ENCODE results near the gene PSMD9. TPM values are rescaled to one million over a fixed set of nuclear protein-coding genes. Genes with fewer than 3 reads are reported as not detected.

Gene PSMD9
- total RNA-seq, 1 experiment from 2014 or later: 36.2 TPM

DNA sequence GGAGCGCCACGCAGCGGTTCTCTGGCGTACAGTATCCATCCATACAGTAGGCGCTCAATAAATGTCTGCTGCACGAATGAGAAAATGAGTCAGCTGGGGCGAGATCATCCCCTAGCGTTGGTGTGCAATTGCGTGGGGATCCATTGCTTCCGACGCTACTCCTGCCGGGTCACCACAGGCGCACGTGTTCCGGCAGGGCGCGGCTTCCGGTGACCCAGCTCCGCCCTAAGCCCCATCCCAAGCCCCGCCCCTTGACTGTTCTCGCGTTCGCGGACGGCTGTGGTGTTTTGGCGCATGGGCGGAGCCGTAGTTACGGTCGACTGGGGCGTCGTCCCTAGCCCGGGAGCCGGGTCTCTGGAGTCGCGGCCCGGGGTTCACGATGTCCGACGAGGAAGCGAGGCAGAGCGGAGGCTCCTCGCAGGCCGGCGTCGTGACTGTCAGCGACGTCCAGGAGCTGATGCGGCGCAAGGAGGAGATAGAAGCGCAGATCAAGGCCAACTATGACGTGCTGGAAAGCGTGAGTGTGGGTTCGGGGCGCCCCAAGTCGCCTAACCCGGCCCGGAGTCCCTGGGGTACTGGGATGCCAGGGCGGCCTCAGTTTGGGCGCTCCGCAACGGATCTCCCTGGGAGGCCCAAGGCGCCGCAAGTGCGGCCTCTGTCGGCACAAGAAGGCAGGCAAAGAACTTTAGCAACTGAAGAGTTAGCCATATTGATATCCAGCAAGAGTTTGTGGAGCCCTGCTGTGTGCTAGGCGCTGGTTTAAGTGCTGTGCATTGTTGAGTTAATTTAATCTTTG lies at the start of gene PSMD9 (continued):
- TF ChIP-seq, protein P1, sequence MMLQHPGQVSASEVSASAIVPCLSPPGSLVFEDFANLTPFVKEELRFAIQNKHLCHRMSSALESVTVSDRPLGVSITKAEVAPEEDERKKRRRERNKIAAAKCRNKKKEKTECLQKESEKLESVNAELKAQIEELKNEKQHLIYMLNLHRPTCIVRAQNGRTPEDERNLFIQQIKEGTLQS (CRISPR knock-in tag; conservative IDR thresholded peaks at IDR 0.05): no peak
- TF ChIP-seq HMGA2 (CRISPR knock-in tag; IDR thresholded peaks at IDR 0.05): no peak
- TF ChIP-seq NR3C1 (CRISPR knock-in tag; conservative IDR thresholded peaks at IDR 0.05; ENCODE audit: low read depth): no peak
- TF ChIP-seq ZBTB21 (CRISPR knock-in tag; IDR thresholded peaks at IDR 0.05; ENCODE audit: borderline replicate concordance): peak; percentile 83; the same call in 1 of the 2 replicates
- TF ChIP-seq, protein P2, sequence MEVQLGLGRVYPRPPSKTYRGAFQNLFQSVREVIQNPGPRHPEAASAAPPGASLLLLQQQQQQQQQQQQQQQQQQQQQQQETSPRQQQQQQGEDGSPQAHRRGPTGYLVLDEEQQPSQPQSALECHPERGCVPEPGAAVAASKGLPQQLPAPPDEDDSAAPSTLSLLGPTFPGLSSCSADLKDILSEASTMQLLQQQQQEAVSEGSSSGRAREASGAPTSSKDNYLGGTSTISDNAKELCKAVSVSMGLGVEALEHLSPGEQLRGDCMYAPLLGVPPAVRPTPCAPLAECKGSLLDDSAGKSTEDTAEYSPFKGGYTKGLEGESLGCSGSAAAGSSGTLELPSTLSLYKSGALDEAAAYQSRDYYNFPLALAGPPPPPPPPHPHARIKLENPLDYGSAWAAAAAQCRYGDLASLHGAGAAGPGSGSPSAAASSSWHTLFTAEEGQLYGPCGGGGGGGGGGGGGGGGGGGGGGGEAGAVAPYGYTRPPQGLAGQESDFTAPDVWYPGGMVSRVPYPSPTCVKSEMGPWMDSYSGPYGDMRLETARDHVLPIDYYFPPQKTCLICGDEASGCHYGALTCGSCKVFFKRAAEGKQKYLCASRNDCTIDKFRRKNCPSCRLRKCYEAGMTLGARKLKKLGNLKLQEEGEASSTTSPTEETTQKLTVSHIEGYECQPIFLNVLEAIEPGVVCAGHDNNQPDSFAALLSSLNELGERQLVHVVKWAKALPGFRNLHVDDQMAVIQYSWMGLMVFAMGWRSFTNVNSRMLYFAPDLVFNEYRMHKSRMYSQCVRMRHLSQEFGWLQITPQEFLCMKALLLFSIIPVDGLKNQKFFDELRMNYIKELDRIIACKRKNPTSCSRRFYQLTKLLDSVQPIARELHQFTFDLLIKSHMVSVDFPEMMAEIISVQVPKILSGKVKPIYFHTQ (CRISPR knock-in tag; IDR thresholded peaks at IDR 0.05): no peak
- TF ChIP-seq JUN (CRISPR knock-in tag; IDR thresholded peaks at IDR 0.05): peak; percentile 89
- TF ChIP-seq, protein P3, sequence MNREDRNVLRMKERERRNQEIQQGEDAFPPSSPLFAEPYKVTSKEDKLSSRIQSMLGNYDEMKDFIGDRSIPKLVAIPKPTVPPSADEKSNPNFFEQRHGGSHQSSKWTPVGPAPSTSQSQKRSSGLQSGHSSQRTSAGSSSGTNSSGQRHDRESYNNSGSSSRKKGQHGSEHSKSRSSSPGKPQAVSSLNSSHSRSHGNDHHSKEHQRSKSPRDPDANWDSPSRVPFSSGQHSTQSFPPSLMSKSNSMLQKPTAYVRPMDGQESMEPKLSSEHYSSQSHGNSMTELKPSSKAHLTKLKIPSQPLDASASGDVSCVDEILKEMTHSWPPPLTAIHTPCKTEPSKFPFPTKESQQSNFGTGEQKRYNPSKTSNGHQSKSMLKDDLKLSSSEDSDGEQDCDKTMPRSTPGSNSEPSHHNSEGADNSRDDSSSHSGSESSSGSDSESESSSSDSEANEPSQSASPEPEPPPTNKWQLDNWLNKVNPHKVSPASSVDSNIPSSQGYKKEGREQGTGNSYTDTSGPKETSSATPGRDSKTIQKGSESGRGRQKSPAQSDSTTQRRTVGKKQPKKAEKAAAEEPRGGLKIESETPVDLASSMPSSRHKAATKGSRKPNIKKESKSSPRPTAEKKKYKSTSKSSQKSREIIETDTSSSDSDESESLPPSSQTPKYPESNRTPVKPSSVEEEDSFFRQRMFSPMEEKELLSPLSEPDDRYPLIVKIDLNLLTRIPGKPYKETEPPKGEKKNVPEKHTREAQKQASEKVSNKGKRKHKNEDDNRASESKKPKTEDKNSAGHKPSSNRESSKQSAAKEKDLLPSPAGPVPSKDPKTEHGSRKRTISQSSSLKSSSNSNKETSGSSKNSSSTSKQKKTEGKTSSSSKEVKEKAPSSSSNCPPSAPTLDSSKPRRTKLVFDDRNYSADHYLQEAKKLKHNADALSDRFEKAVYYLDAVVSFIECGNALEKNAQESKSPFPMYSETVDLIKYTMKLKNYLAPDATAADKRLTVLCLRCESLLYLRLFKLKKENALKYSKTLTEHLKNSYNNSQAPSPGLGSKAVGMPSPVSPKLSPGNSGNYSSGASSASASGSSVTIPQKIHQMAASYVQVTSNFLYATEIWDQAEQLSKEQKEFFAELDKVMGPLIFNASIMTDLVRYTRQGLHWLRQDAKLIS (CRISPR knock-in tag; IDR thresholded peaks at IDR 0.05; ENCODE audit: borderline replicate concordance): no peak
- peak; percentile 92 for TF ChIP-seq ZNF232 (CRISPR knock-in tag; IDR thresholded peaks at IDR 0.05)
- TF ChIP-seq, protein P4, sequence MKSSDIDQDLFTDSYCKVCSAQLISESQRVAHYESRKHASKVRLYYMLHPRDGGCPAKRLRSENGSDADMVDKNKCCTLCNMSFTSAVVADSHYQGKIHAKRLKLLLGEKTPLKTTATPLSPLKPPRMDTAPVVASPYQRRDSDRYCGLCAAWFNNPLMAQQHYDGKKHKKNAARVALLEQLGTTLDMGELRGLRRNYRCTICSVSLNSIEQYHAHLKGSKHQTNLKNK (CRISPR knock-in tag; IDR thresholded peaks at IDR 0.05): no peak
- no peak for TF ChIP-seq NFATC4 (CRISPR knock-in tag; IDR thresholded peaks at IDR 0.05)
- peak; percentile 85 for TF ChIP-seq ESRRA (CRISPR knock-in tag; IDR thresholded peaks at IDR 0.05; ENCODE audit: borderline replicate concordance)
- TF ChIP-seq, protein P5, sequence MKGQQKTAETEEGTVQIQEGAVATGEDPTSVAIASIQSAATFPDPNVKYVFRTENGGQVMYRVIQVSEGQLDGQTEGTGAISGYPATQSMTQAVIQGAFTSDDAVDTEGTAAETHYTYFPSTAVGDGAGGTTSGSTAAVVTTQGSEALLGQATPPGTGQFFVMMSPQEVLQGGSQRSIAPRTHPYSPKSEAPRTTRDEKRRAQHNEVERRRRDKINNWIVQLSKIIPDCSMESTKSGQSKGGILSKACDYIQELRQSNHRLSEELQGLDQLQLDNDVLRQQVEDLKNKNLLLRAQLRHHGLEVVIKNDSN (CRISPR knock-in tag; IDR thresholded peaks at IDR 0.05): peak; percentile 96

DNA sequence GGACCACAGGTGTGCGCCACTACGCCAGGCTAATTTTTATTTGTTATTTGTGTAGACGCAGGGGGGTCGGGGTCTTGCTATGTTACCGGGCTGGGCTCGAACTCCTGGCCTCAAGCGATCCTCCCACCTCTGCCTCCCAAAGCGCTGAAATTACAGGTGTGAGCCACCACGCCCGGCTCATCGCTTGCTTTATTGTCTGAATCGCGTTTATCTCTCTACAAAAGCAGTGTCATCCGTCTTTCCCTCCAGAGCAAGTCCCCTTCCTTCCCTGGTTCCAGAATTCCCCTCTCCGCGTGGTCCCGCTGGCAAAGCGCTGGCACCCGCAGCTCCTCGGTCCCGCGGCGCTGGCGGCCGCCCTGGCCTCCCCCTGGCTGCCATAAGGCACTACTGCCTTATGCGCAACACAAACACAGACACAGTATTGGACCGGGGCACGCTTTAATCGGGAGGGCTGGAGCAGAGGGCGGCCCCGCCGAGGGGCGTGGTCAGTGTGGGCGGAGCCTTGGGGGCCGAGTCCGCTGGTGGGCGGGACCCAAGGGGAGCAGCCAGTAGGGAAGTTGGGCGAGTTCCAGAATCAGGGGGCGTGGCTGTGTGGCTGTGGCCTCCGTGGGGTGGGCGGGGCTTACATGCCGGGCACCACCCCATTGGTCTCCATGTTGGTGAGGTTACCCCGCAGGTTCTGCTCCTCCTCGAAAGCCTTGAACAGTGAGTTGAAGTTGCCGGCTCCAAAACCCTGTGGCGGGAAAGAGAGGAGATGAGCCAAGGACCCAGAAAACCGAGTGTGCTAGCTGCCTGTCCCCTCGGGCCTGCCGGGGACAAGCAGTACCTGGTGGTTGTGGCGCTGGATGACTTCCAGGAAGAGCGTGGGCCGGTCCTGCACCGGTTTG lies 49.2 kb upstream of the PSMD9 start:
- ChIA-PET POLR2A (interaction anchor here (0.6 kb wide), 1 partner anchor 17 kb away, joined by 3 read pairs; no protein-coding TSS in a partner anchor), CTCF (interaction anchor here (0.6 to 5.7 kb wide), 13 partner anchors 14 to 1839 kb away, joined by 3 to 73 read pairs (median 4); partner anchors contain the start of genes CFAP251, RHOF and TMEM120B)
- Mint-ChIP-seq H3K9me3 (no peaks in the 10 kb centered on the region), H3K36me3 (no peaks in the 10 kb centered on the region), H3K4me1 (peaks cover 12% of the 10 kb centered on the region), H3K27me3 (ENCODE audit: low read depth) (peaks cover 16% of the 10 kb centered on the region), H3K27ac (peak overlapping the region; percentile 98), H3K4me3 (peak overlapping the region; percentile 97)
- peak; percentile 97 for ATAC-seq
- peak; percentile 100 for DNase-seq (ENCODE audit: low spot score)
- TF ChIP-seq, protein P2 (CRISPR knock-in tag; IDR thresholded peaks at IDR 0.05): no peak
- TF ChIP-seq SP1 (CRISPR knock-in tag; conservative IDR thresholded peaks at IDR 0.05): peak; percentile 94
- TF ChIP-seq TEAD1 (CRISPR knock-in tag; IDR thresholded peaks at IDR 0.05): peak; percentile 22; the same call in 1 of the 2 replicates
- TF ChIP-seq, protein P6, sequence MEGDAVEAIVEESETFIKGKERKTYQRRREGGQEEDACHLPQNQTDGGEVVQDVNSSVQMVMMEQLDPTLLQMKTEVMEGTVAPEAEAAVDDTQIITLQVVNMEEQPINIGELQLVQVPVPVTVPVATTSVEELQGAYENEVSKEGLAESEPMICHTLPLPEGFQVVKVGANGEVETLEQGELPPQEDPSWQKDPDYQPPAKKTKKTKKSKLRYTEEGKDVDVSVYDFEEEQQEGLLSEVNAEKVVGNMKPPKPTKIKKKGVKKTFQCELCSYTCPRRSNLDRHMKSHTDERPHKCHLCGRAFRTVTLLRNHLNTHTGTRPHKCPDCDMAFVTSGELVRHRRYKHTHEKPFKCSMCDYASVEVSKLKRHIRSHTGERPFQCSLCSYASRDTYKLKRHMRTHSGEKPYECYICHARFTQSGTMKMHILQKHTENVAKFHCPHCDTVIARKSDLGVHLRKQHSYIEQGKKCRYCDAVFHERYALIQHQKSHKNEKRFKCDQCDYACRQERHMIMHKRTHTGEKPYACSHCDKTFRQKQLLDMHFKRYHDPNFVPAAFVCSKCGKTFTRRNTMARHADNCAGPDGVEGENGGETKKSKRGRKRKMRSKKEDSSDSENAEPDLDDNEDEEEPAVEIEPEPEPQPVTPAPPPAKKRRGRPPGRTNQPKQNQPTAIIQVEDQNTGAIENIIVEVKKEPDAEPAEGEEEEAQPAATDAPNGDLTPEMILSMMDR (IDR thresholded peaks at IDR 0.05): no peak
- TF ChIP-seq FOXP1 (CRISPR knock-in tag; IDR thresholded peaks at IDR 0.05; ENCODE audit: borderline replicate concordance): peak; percentile 79
- TF ChIP-seq ZBTB21 (CRISPR knock-in tag; IDR thresholded peaks at IDR 0.05; ENCODE audit: borderline replicate concordance): no peak
- TF ChIP-seq, protein P7, sequence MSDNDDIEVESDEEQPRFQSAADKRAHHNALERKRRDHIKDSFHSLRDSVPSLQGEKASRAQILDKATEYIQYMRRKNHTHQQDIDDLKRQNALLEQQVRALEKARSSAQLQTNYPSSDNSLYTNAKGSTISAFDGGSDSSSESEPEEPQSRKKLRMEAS (CRISPR knock-in tag; IDR thresholded peaks at IDR 0.05): peak; percentile 82

Measured in WTC11 (cell line).